B cell (primary cell): ENCODE data around the gene HYAL1. TPM values are rescaled to one million over a fixed set of nuclear protein-coding genes. Genes with fewer than 3 reads are reported as not detected.
A peak's percentile ranks its signal among the peaks of the same experiment; 100 is the strongest.

Experiments used
- ATAC-seq: fragments of 200-7000 bp; cut with Tn5 transposase; one replicate; pipeline ENCODE4 v1.10.0; 2021; ENCODE audit warnings: low read depth, mild to moderate bottlenecking, moderate number of reproducible peaks, moderate library complexity
- CTCF ChIA-PET: fragments of 350-600 bp; sonication (Branson Sonifier 250); formaldehyde crosslinking; loops from one replicate; lab custom pipeline; 2021; ENCODE audit warnings: antibody characterized with exemption, inconsistent platforms; lab: Charles Lee
- POLR2A ChIA-PET: fragments of 350-600 bp; sonication (Branson Sonifier 250); formaldehyde crosslinking; loops from one replicate; lab custom pipeline; 2021; ENCODE audit warnings: antibody characterized with exemption; lab: Charles Lee
- DNase-seq: peaks from one replicate; pipeline ENCODE4 v3.0.0; 2013
- H2AFZ ChIP-seq: 2 replicates; pipeline ENCODE4 v1.6.1; 2012; ENCODE audit warnings: mild to moderate bottlenecking, low read depth, low read length; ENCODE audit not compliant: insufficient read depth, poor library complexity, severe bottlenecking
- H3K27ac ChIP-seq, 2 donors: 1 replicate in 1 of 2; 2 replicates in 1 of 2; pipeline ENCODE4 v1.5.1; 2012 to 2013; ENCODE audit warnings: low read length in 2 of 2, mild to moderate bottlenecking in 2 of 2, moderate library complexity in 1 of 2
- H3K27me3 ChIP-seq, 4 experiments: fragments of 200-600 bp in 1 of 4; sonication (generic) in 1 of 4; replicated peaks in 1 of 4; 1 replicate in 2 of 4; 2 replicates in 2 of 4; pipeline versions ENCODE4 v1.6.1 to v1.7.0; 2013 to 2016; ENCODE audit warnings: low read length in 3 of 4, mild to moderate bottlenecking in 2 of 4, mixed read lengths in 1 of 4, moderate library complexity in 1 of 4; ENCODE audit not compliant: insufficient read depth in 4 of 4, control insufficient read depth in 3 of 4; ENCODE audit errors: control extremely low read depth in 1 of 4
- H3K36me3 ChIP-seq, 2 experiments: replicated peaks in 1 of 2; 1 replicate in 1 of 2; 2 replicates in 1 of 2; pipeline versions ENCODE4 v1.6.1 to v1.7.1; 2013; ENCODE audit warnings: low read length in 1 of 2; ENCODE audit not compliant: insufficient read depth in 2 of 2, control insufficient read depth in 1 of 2; ENCODE audit errors: control extremely low read depth in 1 of 2, extremely low read depth in 1 of 2
- H3K4me1 ChIP-seq, 2 donors: fragments of 200-600 bp in 1 of 2; sonication (generic) in 1 of 2; 1 replicate in 1 of 2; 2 replicates in 1 of 2; pipeline versions ENCODE4 v1.5.1 to v1.6.1; 2013 to 2017; ENCODE audit warnings: low read length in 2 of 2; ENCODE audit not compliant: control insufficient read depth in 2 of 2, insufficient read depth in 2 of 2
- H3K4me2 ChIP-seq: replicated peaks from 2 replicates; pipeline ENCODE3; 2012; ENCODE audit warnings: mild to moderate bottlenecking, low read depth, low read length; ENCODE audit not compliant: poor library complexity, severe bottlenecking
- H3K4me3 ChIP-seq, 5 experiments: fragments of 200-600 bp in 1 of 5; sonication (generic) in 1 of 5; 1 replicate in 3 of 5; 2 replicates in 2 of 5; pipeline versions ENCODE4 v1.5.1 to v1.7.0; 2011 to 2016; ENCODE audit warnings: low read length in 4 of 5, mild to moderate bottlenecking in 4 of 5, low read depth in 2 of 5, control low read depth in 1 of 5, moderate library complexity in 1 of 5; ENCODE audit not compliant: insufficient read depth in 1 of 5; ENCODE audit errors: control extremely low read depth in 1 of 5, extremely low read depth in 1 of 5
- H3K79me2 ChIP-seq: fragments of 200-600 bp; sonication (generic); one replicate; pipeline ENCODE4 v1.6.0; 2016; ENCODE audit warnings: low read length; ENCODE audit not compliant: control insufficient read depth, insufficient read depth
- H3K9ac ChIP-seq: fragments of 200-600 bp; sonication (generic); 2 replicates; pipeline ENCODE4 v1.6.1; 2017; ENCODE audit warnings: mild to moderate bottlenecking, low read length, moderate library complexity
- H3K9me3 ChIP-seq, 3 donors: one replicate each; pipeline versions ENCODE4 v1.6.1 to v1.7.1; 2013; ENCODE audit warnings: low read length in 2 of 3; ENCODE audit not compliant: control insufficient read depth in 2 of 3, insufficient read depth in 1 of 3; ENCODE audit errors: control extremely low read depth in 1 of 3
- H4K20me1 ChIP-seq: 2 replicates; pipeline ENCODE4 v1.6.0; 2012; ENCODE audit warnings: mild to moderate bottlenecking, low read length; ENCODE audit not compliant: insufficient read depth, control insufficient read depth, poor library complexity, severe bottlenecking
- H3K27ac Mint-ChIP-seq: one replicate; pipeline ENCODE4 v1.8.0; 2021; ENCODE audit warnings: mixed read lengths
- H3K27me3 Mint-ChIP-seq: one replicate; pipeline ENCODE4 v1.8.0; 2021; ENCODE audit warnings: mixed read lengths
- H3K4me1 Mint-ChIP-seq: one replicate; pipeline ENCODE4 v1.8.0; 2021; ENCODE audit warnings: mixed read lengths
- H3K4me3 Mint-ChIP-seq: one replicate; pipeline ENCODE4 v1.8.0; 2021; ENCODE audit warnings: mixed read lengths
- H3K9me3 Mint-ChIP-seq: one replicate; pipeline ENCODE4 v1.8.0; 2022; ENCODE audit warnings: mixed read lengths; ENCODE audit not compliant: insufficient read depth
- EZH2 ChIP-seq: IDR thresholded peaks from 2 replicates; pipeline ENCODE4 v1.6.1; 2012; ENCODE audit warnings: borderline replicate concordance, low read depth, mild to moderate bottlenecking, moderate library complexity, low read length; ENCODE audit not compliant: insufficient read depth, poor library complexity, severe bottlenecking
- WGBS: methylation state at CpG from one replicate; pipeline ENCODE4 v1.1.5; 2013; ENCODE audit warnings: missing lambda C conversion rate; ENCODE audit not compliant: insufficient coverage; 5-methylcytosine and 5-hydroxymethylcytosine counted together
- intact Hi-C: fragments of 100-400 bp; cut with micrococcal nuclease; formaldehyde crosslinking; loops from one replicate; pipeline ENCODE4 v1.10.0; 2022
- polyA plus RNA-seq: library from polyadenylated mRNA; depleted of rRNA; stranded (reverse); fragments of >200 nt; gene quantifications from 2 replicates; pipeline ENCODE4 v1.2.3, GENCODE V29; 2012
- total RNA-seq, 2 donors: library from RNA; stranded (reverse); fragments of 120-200 nt in 1 of 2; gene quantifications; 1 replicate in 1 of 2; 2 replicates in 1 of 2; pipeline versions ENCODE4 v1.2.3 to v1.2.4, GENCODE V29; 2013 to 2022
- TF ChIP-seq, protein P1 (sequence below): fragments of 200-600 bp; IDR thresholded peaks from one replicate; pipeline ENCODE4 v1.8.0; 2022; ENCODE audit warnings: antibody characterized with exemption, mild to moderate bottlenecking

Gene HYAL1
- total and polyA plus RNA-seq, 2 donors (not counting 1 experiment from before 2014, with no cell fraction given), result 0.12 to 0.30 TPM

DNA sequence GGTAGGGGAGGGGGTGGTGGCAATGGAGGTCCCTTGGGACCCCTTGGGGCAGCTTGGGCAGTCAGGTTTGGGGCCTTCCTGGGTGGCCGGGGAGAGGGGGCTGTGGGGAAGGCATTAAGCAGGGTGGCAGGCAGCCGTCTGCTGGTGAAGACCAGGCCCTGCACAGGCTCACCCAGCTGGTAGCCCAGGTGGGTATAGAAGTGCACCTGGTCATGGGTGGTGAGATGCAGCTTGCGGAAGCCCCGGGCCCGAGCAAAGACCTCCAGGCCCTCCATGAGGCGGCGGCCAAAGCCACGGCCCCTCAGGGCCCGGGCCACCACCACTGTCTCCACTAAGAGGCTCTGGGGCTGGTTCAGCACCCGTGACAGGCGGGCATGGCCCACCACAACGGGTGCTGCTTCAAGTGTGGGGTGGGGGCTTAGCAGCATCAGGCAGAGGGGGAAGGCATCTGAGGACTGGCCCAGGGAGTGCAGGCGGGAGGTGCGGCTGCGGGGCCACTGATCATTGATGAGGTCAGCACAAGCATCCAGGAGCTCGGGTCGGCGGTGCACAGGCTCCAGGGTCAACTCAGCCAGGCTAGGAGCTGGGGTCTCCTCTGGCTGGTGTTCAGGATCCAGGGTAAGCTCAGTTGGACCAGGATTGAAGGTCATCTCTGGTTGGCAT, 6.5 kb downstream of the HYAL1 start:
- peak overlapping the region; percentile 15 for H3K27ac Mint-ChIP-seq
- Histone ChIP-seq H3K9me3 (no peaks in the 10 kb centered on the region), H3K27me3 (no peaks in the 10 kb centered on the region), H2AFZ (no peak overlapping the region), H3K4me1 (peaks cover 22 to 33% of the 10 kb centered on the region in 2 donors), H3K79me2 (peaks cover 18% of the 10 kb centered on the region), H3K4me3 (no peak overlapping the region), H3K27ac (no peak overlapping the region), H3K4me2 (no peak overlapping the region), H3K9ac (no peak overlapping the region), H3K36me3 (peaks cover 0 to 4% of the 10 kb centered on the region in 2 experiments), H4K20me1 (no peaks in the 10 kb centered on the region)
- peak overlapping the region; percentile 49 for H3K4me3 Mint-ChIP-seq
- POLR2A ChIA-PET, result no interaction called here
- CTCF ChIA-PET, result interaction anchor here (0.9 to 1.0 kb wide), 2 partner anchors 28 to 66 kb away, joined by 3 read pairs; no protein-coding TSS in a partner anchor
- TF ChIP-seq, protein P1, sequence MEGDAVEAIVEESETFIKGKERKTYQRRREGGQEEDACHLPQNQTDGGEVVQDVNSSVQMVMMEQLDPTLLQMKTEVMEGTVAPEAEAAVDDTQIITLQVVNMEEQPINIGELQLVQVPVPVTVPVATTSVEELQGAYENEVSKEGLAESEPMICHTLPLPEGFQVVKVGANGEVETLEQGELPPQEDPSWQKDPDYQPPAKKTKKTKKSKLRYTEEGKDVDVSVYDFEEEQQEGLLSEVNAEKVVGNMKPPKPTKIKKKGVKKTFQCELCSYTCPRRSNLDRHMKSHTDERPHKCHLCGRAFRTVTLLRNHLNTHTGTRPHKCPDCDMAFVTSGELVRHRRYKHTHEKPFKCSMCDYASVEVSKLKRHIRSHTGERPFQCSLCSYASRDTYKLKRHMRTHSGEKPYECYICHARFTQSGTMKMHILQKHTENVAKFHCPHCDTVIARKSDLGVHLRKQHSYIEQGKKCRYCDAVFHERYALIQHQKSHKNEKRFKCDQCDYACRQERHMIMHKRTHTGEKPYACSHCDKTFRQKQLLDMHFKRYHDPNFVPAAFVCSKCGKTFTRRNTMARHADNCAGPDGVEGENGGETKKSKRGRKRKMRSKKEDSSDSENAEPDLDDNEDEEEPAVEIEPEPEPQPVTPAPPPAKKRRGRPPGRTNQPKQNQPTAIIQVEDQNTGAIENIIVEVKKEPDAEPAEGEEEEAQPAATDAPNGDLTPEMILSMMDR, result no peak
- TF ChIP-seq EZH2, result no peak
- H3K4me1 Mint-ChIP-seq, result peaks cover 42% of the 10 kb centered on the region
- ATAC-seq (no peak), DNase-seq (peak; percentile 29)
- intact Hi-C loops, result loop anchor here (10.0 kb wide), 1 partner anchor 1088 kb away; the partner anchor contains the start of gene MANF
- no peaks in the 10 kb centered on the region for H3K27me3 Mint-ChIP-seq
- 92% methylated on average over 16 of the region's 18 CpGs for WGBS
- no peaks in the 10 kb centered on the region for H3K9me3 Mint-ChIP-seq
